Right lung (tissue), 5 donors: ENCODE measurements around the gene KCTD12. TPM values are rescaled to one million over a fixed set of nuclear protein-coding genes. Genes with fewer than 3 reads are reported as not detected.

Experiments
- DNase-seq, 2 donors: peaks; one replicate each; pipeline ENCODE4 v3.0.0-alpha.2; 2013
- polyA plus RNA-seq, 5 donors: library from polyadenylated mRNA; unstranded; fragments of 120-200 nt; gene quantifications; one replicate each; pipeline versions ENCODE4 v1.2.1 to v1.2.3, GENCODE V29; 2013; ENCODE audit warnings: inconsistent platforms in 1 of 5, low replicate concordance in 1 of 5; ENCODE audit not compliant: insufficient read length in 5 of 5, insufficient read depth in 1 of 5

KCTD12 gene
- polyA plus RNA-seq, 5 donors = 150 to 217 (median 181) TPM

- no peak for DNase-seq
Observed at GRCh38 chr13:76890021-76890420, 3.8 kb upstream of the KCTD12 start.

DNA sequence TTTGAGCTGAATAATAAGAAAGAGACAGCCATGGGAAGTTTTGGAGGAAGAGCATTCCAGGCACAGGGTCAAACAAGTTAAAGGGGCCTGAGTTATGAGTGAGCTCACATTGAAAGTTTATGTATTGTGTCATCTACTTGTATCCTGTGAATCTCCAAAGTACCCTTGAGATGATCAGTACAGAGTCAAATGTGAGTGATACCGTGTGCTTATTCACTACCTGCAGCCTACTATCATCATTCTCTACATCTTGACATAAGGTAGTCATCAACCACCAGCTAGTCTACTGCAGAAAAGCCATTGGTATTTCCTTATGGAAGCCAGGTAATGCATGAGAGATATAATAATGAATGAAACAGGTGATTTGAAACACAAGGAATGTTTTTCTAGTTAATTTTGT lies 3.0 kb upstream of the KCTD12 start:
- no peak for DNase-seq

DNA sequence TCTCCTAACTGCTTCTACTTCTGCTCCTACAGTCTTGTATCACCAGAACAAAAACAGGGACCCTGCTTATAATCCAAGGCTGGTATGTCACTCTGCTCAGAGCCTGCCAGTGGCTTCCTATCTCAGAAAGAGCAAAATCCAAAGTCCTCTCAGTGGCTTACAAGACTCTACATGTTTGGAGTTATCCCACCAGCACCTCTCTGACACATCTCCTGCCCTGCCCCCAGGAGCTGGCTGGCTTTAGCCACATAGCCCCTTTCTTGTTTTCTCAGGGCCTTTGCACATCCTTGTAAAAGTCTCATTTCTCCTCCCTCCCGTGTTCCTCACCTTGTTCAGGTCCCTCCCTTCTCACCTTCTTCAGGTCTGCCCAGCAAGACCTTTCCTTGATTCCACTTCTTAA lies 2.2 kb upstream of the KCTD12 start:
- no peak for DNase-seq

DNA sequence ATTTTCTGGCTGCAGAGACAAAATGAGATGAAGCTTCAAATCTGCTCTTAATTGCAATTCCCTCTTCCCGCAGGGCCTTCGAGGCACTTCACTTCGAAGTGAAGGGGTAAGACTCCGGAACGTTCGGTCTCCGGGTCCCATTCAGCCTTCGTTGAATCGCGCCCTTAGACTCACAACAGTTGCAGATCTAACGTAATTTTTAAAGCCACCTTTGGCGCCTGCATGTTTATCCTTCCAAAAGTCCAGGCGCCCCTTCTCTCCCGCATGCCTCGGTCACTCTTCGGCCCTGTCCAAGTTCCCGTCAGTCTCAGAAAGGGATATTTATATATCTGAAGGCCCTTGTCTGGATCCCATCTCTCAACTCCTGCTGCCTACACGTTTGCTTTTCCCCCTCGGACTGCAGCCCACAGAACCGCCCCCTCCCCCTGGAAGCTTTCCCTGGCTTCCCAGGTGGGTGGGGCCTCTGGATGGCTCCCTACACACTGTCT lies 915 bp upstream of the KCTD12 start:
- no peak for DNase-seq

GRCh38 chr13:76886005-76886291 lies 257 bp downstream of the KCTD12 start:
- no peak for DNase-seq

DNA sequence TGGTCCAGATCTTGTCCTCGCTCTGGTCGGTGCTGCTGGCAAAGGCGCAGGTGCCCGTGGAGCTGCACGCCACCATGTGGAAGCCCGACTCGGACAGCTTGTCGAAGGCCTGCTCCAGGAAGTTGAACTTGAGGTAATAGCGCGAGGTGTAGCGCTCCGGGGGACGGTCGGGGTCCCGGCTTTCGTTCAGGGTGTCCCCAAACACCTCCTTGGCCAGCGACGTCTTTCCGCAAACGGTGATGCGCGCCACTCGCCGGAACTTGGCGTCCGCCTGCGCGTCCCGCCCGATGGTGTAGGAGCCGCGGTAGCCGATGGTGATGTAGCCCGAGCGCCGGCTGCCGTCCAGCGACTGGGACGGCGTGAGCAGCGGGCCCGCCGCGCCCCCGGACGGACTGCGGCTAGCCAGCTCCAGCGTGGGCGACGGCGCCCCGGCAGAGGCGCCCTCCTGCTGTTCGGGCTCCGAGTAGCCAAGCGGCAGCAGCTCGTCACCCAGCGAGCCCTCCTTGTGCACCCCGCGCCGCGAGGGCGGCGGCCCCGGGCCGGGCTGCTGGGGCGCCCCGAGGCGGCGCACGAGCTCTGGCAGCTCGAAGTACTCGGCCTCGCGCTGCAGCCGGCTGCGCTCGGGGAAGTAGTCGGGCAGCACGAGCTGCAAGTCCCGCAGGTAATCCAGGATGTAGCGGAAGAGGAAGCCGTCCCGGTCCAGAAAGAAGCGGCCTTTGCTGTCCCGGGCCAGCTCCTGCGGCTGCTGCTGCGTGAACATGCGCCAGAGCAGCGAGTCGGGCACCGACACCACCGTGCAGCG lies 801 bp downstream of the KCTD12 start:
- peak; percentile 75 to 80 for DNase-seq

GRCh38 chr13:76884907-76885202 lies 1.4 kb downstream of the KCTD12 start:
- DNase-seq = no peak

DNA sequence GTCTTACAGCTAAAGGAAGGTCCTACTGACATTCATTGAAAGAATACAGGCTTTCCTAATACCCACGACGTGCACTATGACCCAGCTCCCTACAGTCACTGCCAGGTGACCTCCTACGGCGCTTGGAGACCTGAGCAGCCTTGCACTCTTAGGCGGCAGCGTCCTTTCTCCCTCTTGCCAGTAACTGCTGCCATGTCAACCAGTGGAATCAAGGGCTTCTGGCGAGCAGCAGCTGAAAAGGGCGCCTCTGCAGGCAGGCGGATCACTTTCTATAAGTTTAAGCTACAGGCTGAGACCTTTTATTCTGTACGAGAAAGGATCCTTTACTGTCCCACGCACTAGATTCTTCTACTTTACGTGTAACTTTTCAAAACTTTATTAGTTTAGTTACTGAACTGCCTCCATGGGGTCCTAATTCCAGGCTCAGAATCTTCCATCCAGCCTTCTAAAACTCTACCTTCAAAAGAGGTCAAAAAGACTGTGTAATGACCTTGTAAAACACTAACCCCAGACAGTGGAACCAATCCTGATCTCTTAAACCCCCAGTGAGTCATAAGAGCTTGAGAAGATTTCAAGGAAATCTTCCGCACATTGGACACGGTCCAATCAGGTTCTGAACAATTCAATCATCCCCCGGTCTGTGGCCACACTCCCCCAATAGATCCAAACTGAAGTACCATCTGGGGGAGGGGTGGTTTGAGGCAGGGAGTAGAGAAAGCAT lies 1.9 kb downstream of the KCTD12 start:
- DNase-seq = peak; percentile 46 to 58

DNA sequence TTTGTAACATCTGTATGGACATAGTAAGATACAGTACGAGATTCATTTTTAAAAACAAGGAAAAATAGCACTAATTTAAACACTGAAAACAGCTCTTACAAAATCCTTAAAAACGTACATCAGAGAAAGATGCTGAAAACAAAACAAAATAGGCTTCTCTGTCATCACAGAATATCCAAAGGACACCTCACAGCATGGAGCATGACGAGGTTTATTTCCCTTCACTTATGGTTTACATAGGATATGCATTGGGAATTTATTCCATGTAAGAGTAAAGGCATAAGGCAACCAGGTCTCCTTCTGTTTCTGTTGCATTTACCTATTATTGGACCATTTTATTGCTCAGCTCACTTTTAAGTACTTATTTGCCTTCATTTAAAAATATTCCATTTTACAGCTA lies 3.0 kb downstream of the KCTD12 start:
- DNase-seq = no peak

- no peak for DNase-seq
Observed at GRCh38 chr13:76882431-76882830, 3.8 kb downstream of the KCTD12 start.

- no peak for DNase-seq
Observed at GRCh38 chr13:76879883-76880270, 6.3 kb downstream of the KCTD12 start.

GRCh38 chr13:76879203-76879882 lies 6.9 kb downstream of the KCTD12 start:
- no peak for DNase-seq

- no peak for DNase-seq
Observed at GRCh38 chr13:76878043-76878442, 8.2 kb downstream of the KCTD12 start.

DNA sequence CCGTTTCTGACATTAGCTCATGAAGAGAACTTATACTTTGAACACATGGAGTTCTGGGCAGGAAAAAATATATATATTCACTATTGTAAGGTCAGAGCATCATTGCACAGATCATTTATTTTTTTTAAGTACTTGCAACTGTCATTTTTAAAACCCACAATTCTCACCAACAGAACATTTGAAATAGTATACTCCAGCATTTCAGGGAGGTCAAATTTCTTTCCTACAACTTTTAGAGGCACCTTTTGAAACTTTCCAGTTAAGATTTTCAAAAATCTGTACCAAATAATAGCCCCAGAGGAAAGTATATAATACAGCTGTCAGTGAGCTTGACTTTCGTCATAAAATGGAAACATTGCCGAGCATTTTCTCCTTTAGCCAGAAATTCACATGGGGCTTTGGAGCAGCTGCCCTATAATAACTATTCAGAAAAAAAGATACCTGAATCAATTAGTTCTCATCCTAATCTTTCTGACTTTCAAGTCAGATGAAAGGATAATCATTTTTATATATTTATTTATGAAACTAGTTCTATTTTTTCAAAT lies 10.9 kb downstream of the KCTD12 start:
- no peak for DNase-seq

GRCh38 chr13:76874479-76874878 lies 11.7 kb downstream of the KCTD12 start:
- no peak for DNase-seq

GRCh38 chr13:76873445-76873844 lies 12.8 kb downstream of the KCTD12 start:
- no peak for DNase-seq

- no peak for DNase-seq
Observed at GRCh38 chr13:76872675-76873074, 13.5 kb downstream of the KCTD12 start.

DNA sequence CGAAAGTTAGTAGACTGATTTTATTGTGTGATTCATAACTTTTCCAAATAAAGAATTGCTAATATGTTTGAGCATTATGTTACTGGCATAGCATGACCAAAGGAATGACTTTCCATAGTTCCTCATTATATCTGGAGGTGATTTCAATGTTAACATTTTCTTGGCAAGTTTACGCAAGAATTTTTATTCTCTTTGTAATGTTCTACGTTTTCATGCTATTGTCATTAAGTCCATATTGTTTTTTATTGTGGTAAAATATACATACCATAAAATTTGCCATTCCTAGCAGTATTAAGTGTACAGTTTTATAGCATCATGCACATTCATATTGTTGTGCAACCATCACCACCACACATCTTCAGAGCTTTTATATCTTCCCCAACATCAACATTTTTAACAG lies 14.8 kb downstream of the KCTD12 start:
- DNase-seq = no peak

GRCh38 chr13:76868371-76868770 lies 17.8 kb downstream of the KCTD12 start:
- no peak for DNase-seq

- DNase-seq = no peak
Observed at GRCh38 chr13:76865996-76866503, 20.2 kb downstream of the KCTD12 start.

DNA sequence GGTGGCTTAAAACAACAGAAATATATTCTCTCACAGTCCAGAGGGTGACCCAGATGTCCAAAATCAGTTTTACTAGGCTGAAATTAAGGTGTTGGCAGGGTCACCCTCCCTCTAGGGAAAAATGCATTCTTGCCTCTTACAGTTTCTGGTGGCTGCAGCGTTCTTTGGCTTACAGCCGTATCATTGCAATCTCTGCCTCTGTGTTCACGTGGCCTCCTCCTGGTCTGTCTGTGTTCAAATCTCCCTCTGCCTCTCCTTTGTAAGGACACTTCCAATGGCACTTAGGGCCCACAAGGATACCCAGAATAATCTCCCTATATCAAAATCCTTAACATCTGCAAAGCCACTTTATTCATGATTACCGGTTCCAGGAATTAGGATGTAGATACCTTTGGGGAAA lies 21.1 kb downstream of the KCTD12 start:
- no peak for DNase-seq

GRCh38 chr13:76864259-76864658 lies 21.9 kb downstream of the KCTD12 start:
- no peak for DNase-seq

- no peak for DNase-seq
Observed at GRCh38 chr13:76863022-76863421, 23.2 kb downstream of the KCTD12 start.
